IMR-90 (cell line): Measurements from ENCODE around the gene CDT1. TPM values are rescaled to one million over a fixed set of nuclear protein-coding genes. Genes with fewer than 3 reads are reported as not detected.
"Not testable (repeated sequence)": the region's sequence is repeated elsewhere in the genome, so short reads cannot be mapped to it uniquely, and the experiment has no call there.

ENCODE experiments used
- ATAC-seq: fragments of 200-7000 bp; cut with Tn5 transposase; 2 replicates; pipeline ENCODE4 v1.9.1; 2020; ENCODE audit warnings: low read depth, mild to moderate bottlenecking, moderate library complexity
- BruUV-seq: library from RNA; stranded (reverse); fragments of 400-500 nt; replicated peaks from 2 replicates; lab custom pipeline; 2021; lab: Mats Ljungman, UMichigan
- CTCF ChIA-PET: fragments of 300-600 bp; formaldehyde crosslinking; extraction: SDS; loops from one replicate; lab custom pipeline; 2021; ENCODE audit warnings: antibody characterized with exemption; lab: Yijun Ruan, JAX
- POLR2A ChIA-PET: fragments of 300-600 bp; sonication (Branson Sonifier 250); formaldehyde crosslinking; loops from one replicate; lab custom pipeline; 2022; ENCODE audit warnings: antibody characterized with exemption; ENCODE audit not compliant: unreplicated experiment; lab: Charles Lee
- DNase-seq: peaks from one replicate; pipeline ENCODE4 v3.0.0; 2013
- H2AFZ ChIP-seq: replicated peaks from 2 replicates; pipeline ENCODE3; 2013; ENCODE audit warnings: low read length, mild to moderate bottlenecking; ENCODE audit not compliant: poor library complexity
- H2AK5ac ChIP-seq: 2 replicates; pipeline ENCODE4 v1.6.1; 2013; ENCODE audit warnings: low read depth, low read length, inconsistent platforms
- H2AK9ac ChIP-seq: replicated peaks from 2 replicates; pipeline ENCODE3; 2013; ENCODE audit warnings: mild to moderate bottlenecking, low read depth, low read length, moderate library complexity; ENCODE audit not compliant: poor library complexity
- H2BK120ac ChIP-seq: 2 replicates; pipeline ENCODE4 v1.6.1; 2013; ENCODE audit warnings: low read depth, low read length, inconsistent platforms
- H2BK15ac ChIP-seq: 3 replicates; pipeline ENCODE4 v1.6.1; 2013; ENCODE audit warnings: low read depth, low read length, inconsistent platforms
- H2BK20ac ChIP-seq: 2 replicates; pipeline ENCODE4 v1.6.1; 2013; ENCODE audit warnings: low read depth, mild to moderate bottlenecking, inconsistent platforms, low read length, moderate library complexity
- H2BK5ac ChIP-seq: 2 replicates; pipeline ENCODE4 v1.6.1; 2013; ENCODE audit warnings: mild to moderate bottlenecking, low read depth, low read length, inconsistent platforms; ENCODE audit not compliant: poor library complexity, severe bottlenecking
- H3K14ac ChIP-seq: replicated peaks from 2 replicates; pipeline ENCODE4 v1.6.1; 2013; ENCODE audit warnings: low read depth, low read length, inconsistent platforms
- H3K18ac ChIP-seq: 2 replicates; pipeline ENCODE4 v1.6.1; 2013; ENCODE audit warnings: low read depth, low read length, control low read depth
- H3K23ac ChIP-seq: 2 replicates; pipeline ENCODE4 v1.6.1; 2013; ENCODE audit warnings: low read depth, low read length, inconsistent platforms
- H3K27ac ChIP-seq: 2 replicates; pipeline ENCODE4 v1.5.1; 2013; ENCODE audit warnings: mild to moderate bottlenecking, control low read depth, low read length; ENCODE audit not compliant: insufficient read depth
- H3K27me3 ChIP-seq: 2 replicates; pipeline ENCODE4 v1.6.1; 2013; ENCODE audit warnings: low read length; ENCODE audit not compliant: control insufficient read depth, insufficient read depth
- H3K36me3 ChIP-seq: 2 replicates; pipeline ENCODE4 v1.6.1; 2013; ENCODE audit warnings: low read length, mixed read lengths; ENCODE audit not compliant: control insufficient read depth, insufficient read depth
- H3K4ac ChIP-seq: 2 replicates; pipeline ENCODE4 v1.6.1; 2013; ENCODE audit warnings: low read depth, low read length, inconsistent platforms
- H3K4me1 ChIP-seq: 2 replicates; pipeline ENCODE4 v1.6.1; 2013; ENCODE audit warnings: low read length, mixed read lengths; ENCODE audit not compliant: control insufficient read depth, insufficient read depth
- H3K4me2 ChIP-seq: 2 replicates; pipeline ENCODE4 v1.6.1; 2013; ENCODE audit warnings: low read depth, mild to moderate bottlenecking, control low read depth, low read length, moderate library complexity
- H3K4me3 ChIP-seq: 2 replicates; pipeline ENCODE4 v1.5.1; 2013; ENCODE audit warnings: low read depth, mild to moderate bottlenecking, control low read depth, low read length, moderate library complexity; ENCODE audit not compliant: insufficient read depth
- H3K56ac ChIP-seq: 2 replicates; pipeline ENCODE4 v1.6.1; 2013; ENCODE audit warnings: low read length, inconsistent platforms; ENCODE audit not compliant: insufficient read depth; ENCODE audit errors: extremely low read depth
- H3K79me1 ChIP-seq, 2 experiments: 2 replicates each; pipeline ENCODE4 v1.6.1; 2013; ENCODE audit warnings: low read length in 2 of 2, inconsistent platforms in 1 of 2, low read depth in 1 of 2
- H3K9ac ChIP-seq: 2 replicates; pipeline ENCODE4 v1.6.1; 2013; ENCODE audit warnings: low read depth, low read length, control low read depth
- H3K9me1 ChIP-seq: 2 replicates; pipeline ENCODE4 v1.6.1; 2013; ENCODE audit warnings: low read length, inconsistent platforms; ENCODE audit not compliant: insufficient read depth
- H3K9me3 ChIP-seq: 2 replicates; pipeline ENCODE4 v1.6.1; 2013; ENCODE audit warnings: low read length; ENCODE audit not compliant: control insufficient read depth, insufficient read depth
- H4K20me1 ChIP-seq: 2 replicates; pipeline ENCODE4 v1.6.1; 2013; ENCODE audit warnings: low read length, inconsistent platforms; ENCODE audit not compliant: insufficient read depth
- H4K5ac ChIP-seq: 2 replicates; pipeline ENCODE4 v1.6.1; 2013; ENCODE audit warnings: mild to moderate bottlenecking, low read depth, low read length, control low read depth
- H4K8ac ChIP-seq, 2 experiments: 2 replicates each; pipeline ENCODE4 v1.6.1; 2013; ENCODE audit warnings: low read depth in 2 of 2, low read length in 2 of 2, control low read depth in 1 of 2, inconsistent platforms in 1 of 2
- H4K91ac ChIP-seq: 2 replicates; pipeline ENCODE4 v1.6.1; 2013; ENCODE audit warnings: low read depth, low read length, inconsistent platforms; ENCODE audit not compliant: insufficient read depth
- WGBS, 2 experiments: methylation state at CpG; one replicate each; pipeline versions ENCODE4 v1.1.5 to v1.1.7; 2013; ENCODE audit warnings: missing lambda C conversion rate in 2 of 2; ENCODE audit not compliant: insufficient read length in 1 of 2; ENCODE audit errors: extremely low coverage in 2 of 2; 5-methylcytosine and 5-hydroxymethylcytosine counted together
- dilution Hi-C: fragments of 300-500 bp; cut with HindIII; formaldehyde crosslinking; loops from one replicate; pipeline ENCODE4 v1.14.3; 2018; ENCODE audit warnings: low sequenced_read_pairs; ENCODE audit not compliant: unreplicated experiment
- in situ Hi-C: fragments of 300-500 bp; cut with MboI; formaldehyde crosslinking; loops from 3 replicates; pipeline ENCODE4 v1.14.3; 2019; ENCODE audit warnings: low sequenced_read_pairs, inconsistent platforms, mixed read lengths
- intact Hi-C: fragments of 100-400 bp; cut with micrococcal nuclease; formaldehyde crosslinking; loops from 2 replicates; pipeline ENCODE4 v1.10.0; 2022
- polyA plus RNA-seq, 3 experiments: library from polyadenylated mRNA; depleted of rRNA; stranded (reverse); fragments of >200 nt; gene quantifications; 2 replicates each; pipeline ENCODE4 v1.2.3, GENCODE V29; 2012; ENCODE audit warnings: low replicate concordance in 1 of 3
- total RNA-seq: library from RNA; depleted of rRNA; stranded (reverse); fragments of >200 nt; gene quantifications from 2 replicates; pipeline ENCODE4 v1.2.3, GENCODE V29; 2012

CDT1 gene
- total and polyA plus RNA-seq, 2 of the 4 experiments (the other 2 are of a cell fraction) = 3.2 to 11.8 TPM

GRCh38 chr16:88823646-88824045, 20.1 kb downstream of the CDT1 start:
- H4K8ac ChIP-seq, H3K4me2 ChIP-seq, CTCF ChIA-PET, in situ Hi-C loops, H3K4ac ChIP-seq, H3K4me1 ChIP-seq, H3K79me1 ChIP-seq, H3K27me3 ChIP-seq, H2AFZ ChIP-seq, H4K5ac ChIP-seq, DNase-seq, H2BK15ac ChIP-seq, H2BK120ac ChIP-seq, H2AK5ac ChIP-seq, H3K4me3 ChIP-seq, POLR2A ChIA-PET, H3K56ac ChIP-seq, H2AK9ac ChIP-seq, H3K9ac ChIP-seq, H3K9me1 ChIP-seq, dilution Hi-C loops, H2BK5ac ChIP-seq, H4K20me1 ChIP-seq, H4K91ac ChIP-seq, ATAC-seq, H3K27ac ChIP-seq, H3K14ac ChIP-seq, H3K23ac ChIP-seq, intact Hi-C loops, H2BK20ac ChIP-seq, BruUV-seq, H3K18ac ChIP-seq, H3K9me3 ChIP-seq: not testable (repeated sequence)
- WGBS, 2 experiments = 96% methylated on average over 16 of the region's 31 CpGs; no CpG with 5 or more reads in 1 of the 2 experiments
- peaks cover 26% of the 10 kb centered on the region for H3K36me3 ChIP-seq
